DOHH2 (cell line): ENCODE data around the gene RNF111.

ENCODE experiments used
- H3F3A ChIP-seq: fragments of 200-600 bp; sonication (generic), shearing (Covaris generic); 2 replicates; pipeline ENCODE4 v1.6.0; 2016; ENCODE audit warnings: antibody characterized with exemption, mild to moderate bottlenecking; ENCODE audit not compliant: control insufficient read depth, insufficient read depth
- H3K27ac ChIP-seq: fragments of 200-600 bp; sonication (generic); 2 replicates; pipeline ENCODE4 v1.5.1; 2014; ENCODE audit warnings: low read depth, mild to moderate bottlenecking, low read length, moderate library complexity
- H3K27me3 ChIP-seq: fragments of 200-600 bp; sonication (generic); 2 replicates; pipeline ENCODE4 v1.6.1; 2014; ENCODE audit warnings: mild to moderate bottlenecking, low read length, mixed read lengths; ENCODE audit not compliant: control insufficient read depth
- H3K36me3 ChIP-seq: fragments of 200-600 bp; sonication (generic); 2 replicates; pipeline ENCODE4 v1.6.1; 2014; ENCODE audit warnings: mild to moderate bottlenecking, low read length, moderate library complexity, mixed read lengths; ENCODE audit not compliant: control insufficient read depth
- H3K4me1 ChIP-seq: fragments of 200-600 bp; sonication (generic); 2 replicates; pipeline ENCODE4 v1.6.1; 2014; ENCODE audit warnings: mild to moderate bottlenecking, low read length, mixed read lengths; ENCODE audit not compliant: control insufficient read depth
- H3K4me2 ChIP-seq: fragments of 200-600 bp; sonication (generic); 2 replicates; pipeline ENCODE4 v1.6.0; 2014; ENCODE audit warnings: mild to moderate bottlenecking, low read length, moderate library complexity
- H3K4me3 ChIP-seq: fragments of 200-600 bp; sonication (generic); 2 replicates; pipeline ENCODE4 v1.5.1; 2014; ENCODE audit warnings: mild to moderate bottlenecking, low read length, mixed read lengths
- H3K79me2 ChIP-seq: fragments of 200-600 bp; sonication (generic); 2 replicates; pipeline ENCODE4 v1.6.1; 2014; ENCODE audit warnings: mild to moderate bottlenecking, low read length, mixed read lengths; ENCODE audit not compliant: control insufficient read depth
- H3K9me2 ChIP-seq: fragments of 200-600 bp; sonication (generic); replicated peaks from 2 replicates; pipeline ENCODE4 v1.6.1; 2014; ENCODE audit warnings: mild to moderate bottlenecking, low read length, mixed read lengths; ENCODE audit not compliant: control insufficient read depth
- H3K9me3 ChIP-seq: fragments of 200-600 bp; sonication (generic); 2 replicates; pipeline ENCODE4 v1.6.1; 2014; ENCODE audit warnings: antibody characterized with exemption, low read length, mixed read lengths; ENCODE audit not compliant: control insufficient read depth, insufficient read depth
- H4K20me1 ChIP-seq: fragments of 200-600 bp; sonication (generic); 2 replicates; pipeline ENCODE4 v1.6.0; 2014; ENCODE audit warnings: low read depth, mild to moderate bottlenecking, antibody characterized with exemption, low read length, moderate library complexity; ENCODE audit not compliant: control insufficient read depth, insufficient read depth
- CTCF ChIP-seq: fragments of 200-600 bp; sonication (generic); IDR thresholded peaks from one replicate; pipeline ENCODE4 v1.5.1; 2014; ENCODE audit warnings: antibody characterized with exemption, mild to moderate bottlenecking, low read depth, low read length; ENCODE audit not compliant: poor library complexity, severe bottlenecking
- EZH2phosphoT487 ChIP-seq: fragments of 200-600 bp; sonication (generic); IDR thresholded peaks from 2 replicates; pipeline ENCODE4 v1.6.1; 2017; ENCODE audit warnings: borderline replicate concordance, mild to moderate bottlenecking, antibody characterized with exemption, low read length, moderate library complexity, mixed read lengths

Gene RNF111

GRCh38 chr15:59039225-59039624, 51.8 kb downstream of the RNF111 start:
- peaks cover 10% of the 10 kb centered on the region for H3K4me1 ChIP-seq
- TF ChIP-seq CTCF (no peak), EZH2phosphoT487 (no peak)

GRCh38 chr15:59042041-59042440, 54.6 kb downstream of the RNF111 start:
- Histone ChIP-seq H4K20me1 (no peaks in the 10 kb centered on the region; the same call in 1 of the 2 replicates), H3K9me2 (no peaks in the 10 kb centered on the region), H3K79me2 (peaks cover 85% of the 10 kb centered on the region), H3K4me3 (no peak overlapping the region), H3K27ac (no peak overlapping the region), H3K4me1 (no peaks in the 10 kb centered on the region), H3K27me3 (no peaks in the 10 kb centered on the region), H3K36me3 (peaks cover 8% of the 10 kb centered on the region), H3K4me2 (no peak overlapping the region), H3F3A (no peaks in the 10 kb centered on the region), H3K9me3 (no peaks in the 10 kb centered on the region)
- TF ChIP-seq EZH2phosphoT487 (no peak), CTCF (no peak)

More at GRCh38 chr15:59039225-59039624, 51.8 kb downstream of the RNF111 start:
- Histone ChIP-seq H3F3A (no peaks in the 10 kb centered on the region), H4K20me1 (no peaks in the 10 kb centered on the region; the same call in 1 of the 2 replicates), H3K4me2 (no peak overlapping the region), H3K79me2 (peaks cover 90% of the 10 kb centered on the region), H3K9me2 (no peaks in the 10 kb centered on the region), H3K4me3 (no peak overlapping the region), H3K27me3 (no peaks in the 10 kb centered on the region), H3K27ac (no peak overlapping the region), H3K9me3 (peaks cover 11% of the 10 kb centered on the region; the same call in 1 of the 2 replicates), H3K36me3 (peaks cover 33% of the 10 kb centered on the region)

GRCh38 chr15:59048897-59049296, 61.4 kb downstream of the RNF111 start:
- Histone ChIP-seq H3K4me1 (peaks cover 9% of the 10 kb centered on the region; the same call in 1 of the 2 replicates), H3F3A (no peaks in the 10 kb centered on the region), H3K4me2 (no peak overlapping the region), H3K36me3 (peaks cover 24% of the 10 kb centered on the region), H3K4me3 (no peak overlapping the region), H3K79me2 (peaks cover 52% of the 10 kb centered on the region), H3K9me2 (no peaks in the 10 kb centered on the region), H3K9me3 (no peaks in the 10 kb centered on the region), H4K20me1 (no peaks in the 10 kb centered on the region), H3K27me3 (no peaks in the 10 kb centered on the region), H3K27ac (no peak overlapping the region)
- TF ChIP-seq CTCF (no peak), EZH2phosphoT487 (no peak)
